SK-N-SH treated with all-trans-retinoic acid at 6 μM for 48 hours (cell line): ENCODE data around the gene PNMA1.

Source experiments
- ARNTL ChIP-seq: fragments of 450-650 bp; formaldehyde crosslinking; IDR thresholded peaks from 2 replicates; pipeline ENCODE4 v1.5.0; 2020; ENCODE audit warnings: low read depth, mild to moderate bottlenecking, moderate library complexity, borderline replicate concordance
- BACH2 ChIP-seq: fragments of 250-450 bp; sonication (Bioruptor Pico); IDR thresholded peaks from 2 replicates; pipeline ENCODE4 v1.9.0; 2021; ENCODE audit warnings: mild to moderate bottlenecking, borderline replicate concordance
- CREB5 ChIP-seq: fragments of 250-450 bp; sonication (Bioruptor Pico); IDR thresholded peaks from 2 replicates; pipeline ENCODE4 v1.5.1; 2020; ENCODE audit warnings: low read depth, mild to moderate bottlenecking, moderate library complexity
- GLIS3 ChIP-seq: fragments of 250-450 bp; sonication (Bioruptor Pico); IDR thresholded peaks from 2 replicates; pipeline ENCODE4 v1.5.0; 2020; ENCODE audit warnings: mild to moderate bottlenecking, moderate library complexity
- OSR1 ChIP-seq: fragments of 250-450 bp; sonication (Bioruptor Pico); IDR thresholded peaks from 2 replicates; pipeline ENCODE4 v1.8.0; 2022; ENCODE audit warnings: moderate library complexity, mild to moderate bottlenecking, inconsistent platforms
- PPARA ChIP-seq: fragments of 250-450 bp; sonication (Bioruptor Pico); IDR thresholded peaks from 2 replicates; pipeline ENCODE4 v1.5.0; 2020; ENCODE audit warnings: mild to moderate bottlenecking, borderline replicate concordance
- TOX ChIP-seq: fragments of 250-450 bp; sonication (Bioruptor Pico); IDR thresholded peaks from 2 replicates; pipeline ENCODE4 v1.8.0; 2021; ENCODE audit warnings: mild to moderate bottlenecking, moderate library complexity, borderline replicate concordance
- ZFP3 ChIP-seq: fragments of 250-450 bp; sonication (Bioruptor Pico); IDR thresholded peaks from 2 replicates; pipeline ENCODE4 v1.5.0; 2020; ENCODE audit warnings: mild to moderate bottlenecking, moderate library complexity
- ZFP30 ChIP-seq: fragments of 450-650 bp; formaldehyde crosslinking; IDR thresholded peaks from 2 replicates; pipeline ENCODE4 v1.5.0; 2022; ENCODE audit warnings: mild to moderate bottlenecking, moderate library complexity
- ZNF565 ChIP-seq: fragments of 450-650 bp; formaldehyde crosslinking; conservative IDR thresholded peaks from 2 replicates; pipeline ENCODE4 v1.5.0; 2020; ENCODE audit warnings: low read depth, mild to moderate bottlenecking, moderate library complexity
- TF ChIP-seq, protein P1 (sequence below): fragments of 250-450 bp; sonication (Bioruptor Pico); IDR thresholded peaks from 2 replicates; pipeline ENCODE4 v1.5.1; 2021; ENCODE audit warnings: mild to moderate bottlenecking, moderate library complexity
- TF ChIP-seq, protein P2 (sequence below): fragments of 250-450 bp; sonication (Bioruptor Pico); IDR thresholded peaks from 2 replicates; pipeline ENCODE4 v1.5.0; 2020; ENCODE audit warnings: mild to moderate bottlenecking, moderate library complexity
- TF ChIP-seq, protein P3 (sequence below): fragments of 250-450 bp; sonication (Bioruptor Pico); IDR thresholded peaks from 2 replicates; pipeline ENCODE4 v1.8.0; 2021; ENCODE audit warnings: low read depth, mild to moderate bottlenecking, moderate library complexity, borderline replicate concordance

GRCh38 chr14:73717266-73717665, 3.1 kb upstream of the PNMA1 start:
- no peak for TF ChIP-seq ARNTL
- TF ChIP-seq BACH2 = no peak
- TF ChIP-seq ZFP3 (CRISPR knock-in tag) = no peak
- no peak for TF ChIP-seq ZFP30 (CRISPR knock-in tag)
- TF ChIP-seq, protein P1, sequence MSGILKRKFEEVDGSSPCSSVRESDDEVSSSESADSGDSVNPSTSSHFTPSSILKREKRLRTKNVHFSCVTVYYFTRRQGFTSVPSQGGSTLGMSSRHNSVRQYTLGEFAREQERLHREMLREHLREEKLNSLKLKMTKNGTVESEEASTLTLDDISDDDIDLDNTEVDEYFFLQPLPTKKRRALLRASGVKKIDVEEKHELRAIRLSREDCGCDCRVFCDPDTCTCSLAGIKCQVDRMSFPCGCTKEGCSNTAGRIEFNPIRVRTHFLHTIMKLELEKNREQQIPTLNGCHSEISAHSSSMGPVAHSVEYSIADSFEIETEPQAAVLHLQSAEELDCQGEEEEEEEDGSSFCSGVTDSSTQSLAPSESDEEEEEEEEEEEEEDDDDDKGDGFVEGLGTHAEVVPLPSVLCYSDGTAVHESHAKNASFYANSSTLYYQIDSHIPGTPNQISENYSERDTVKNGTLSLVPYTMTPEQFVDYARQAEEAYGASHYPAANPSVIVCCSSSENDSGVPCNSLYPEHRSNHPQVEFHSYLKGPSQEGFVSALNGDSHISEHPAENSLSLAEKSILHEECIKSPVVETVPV = no peak
- no peak for TF ChIP-seq OSR1 (CRISPR knock-in tag)
- TF ChIP-seq, protein P2, sequence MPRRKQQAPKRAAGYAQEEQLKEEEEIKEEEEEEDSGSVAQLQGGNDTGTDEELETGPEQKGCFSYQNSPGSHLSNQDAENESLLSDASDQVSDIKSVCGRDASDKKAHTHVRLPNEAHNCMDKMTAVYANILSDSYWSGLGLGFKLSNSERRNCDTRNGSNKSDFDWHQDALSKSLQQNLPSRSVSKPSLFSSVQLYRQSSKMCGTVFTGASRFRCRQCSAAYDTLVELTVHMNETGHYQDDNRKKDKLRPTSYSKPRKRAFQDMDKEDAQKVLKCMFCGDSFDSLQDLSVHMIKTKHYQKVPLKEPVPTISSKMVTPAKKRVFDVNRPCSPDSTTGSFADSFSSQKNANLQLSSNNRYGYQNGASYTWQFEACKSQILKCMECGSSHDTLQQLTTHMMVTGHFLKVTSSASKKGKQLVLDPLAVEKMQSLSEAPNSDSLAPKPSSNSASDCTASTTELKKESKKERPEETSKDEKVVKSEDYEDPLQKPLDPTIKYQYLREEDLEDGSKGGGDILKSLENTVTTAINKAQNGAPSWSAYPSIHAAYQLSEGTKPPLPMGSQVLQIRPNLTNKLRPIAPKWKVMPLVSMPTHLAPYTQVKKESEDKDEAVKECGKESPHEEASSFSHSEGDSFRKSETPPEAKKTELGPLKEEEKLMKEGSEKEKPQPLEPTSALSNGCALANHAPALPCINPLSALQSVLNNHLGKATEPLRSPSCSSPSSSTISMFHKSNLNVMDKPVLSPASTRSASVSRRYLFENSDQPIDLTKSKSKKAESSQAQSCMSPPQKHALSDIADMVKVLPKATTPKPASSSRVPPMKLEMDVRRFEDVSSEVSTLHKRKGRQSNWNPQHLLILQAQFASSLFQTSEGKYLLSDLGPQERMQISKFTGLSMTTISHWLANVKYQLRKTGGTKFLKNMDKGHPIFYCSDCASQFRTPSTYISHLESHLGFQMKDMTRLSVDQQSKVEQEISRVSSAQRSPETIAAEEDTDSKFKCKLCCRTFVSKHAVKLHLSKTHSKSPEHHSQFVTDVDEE = no peak
- no peak for TF ChIP-seq ZNF565 (CRISPR knock-in tag)
- no peak for TF ChIP-seq GLIS3 (CRISPR knock-in tag)
- no peak for TF ChIP-seq TOX (CRISPR knock-in tag)
- TF ChIP-seq, protein P3, sequence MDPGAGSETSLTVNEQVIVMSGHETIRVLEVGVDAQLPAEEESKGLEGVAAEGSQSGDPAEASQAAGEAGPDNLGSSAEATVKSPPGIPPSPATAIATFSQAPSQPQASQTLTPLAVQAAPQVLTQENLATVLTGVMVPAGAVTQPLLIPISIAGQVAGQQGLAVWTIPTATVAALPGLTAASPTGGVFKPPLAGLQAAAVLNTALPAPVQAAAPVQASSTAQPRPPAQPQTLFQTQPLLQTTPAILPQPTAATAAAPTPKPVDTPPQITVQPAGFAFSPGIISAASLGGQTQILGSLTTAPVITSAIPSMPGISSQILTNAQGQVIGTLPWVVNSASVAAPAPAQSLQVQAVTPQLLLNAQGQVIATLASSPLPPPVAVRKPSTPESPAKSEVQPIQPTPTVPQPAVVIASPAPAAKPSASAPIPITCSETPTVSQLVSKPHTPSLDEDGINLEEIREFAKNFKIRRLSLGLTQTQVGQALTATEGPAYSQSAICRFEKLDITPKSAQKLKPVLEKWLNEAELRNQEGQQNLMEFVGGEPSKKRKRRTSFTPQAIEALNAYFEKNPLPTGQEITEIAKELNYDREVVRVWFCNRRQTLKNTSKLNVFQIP (CRISPR knock-in tag) = no peak
- no peak for TF ChIP-seq CREB5 (CRISPR knock-in tag)
- no peak for TF ChIP-seq PPARA
